ENCODE data around the gene C14orf132. TPM values are rescaled to one million over a fixed set of nuclear protein-coding genes. Genes with fewer than 3 reads are reported as not detected.

The C14orf132 gene
- total RNA-seq, 2 donors from 2014 or later, result 12.3 to 21.9 TPM

GRCh38 chr14:96098999-96099335 lies 59.8 kb downstream of the C14orf132 start:
- Mint-ChIP-seq H3K27me3 (ENCODE audit: insufficient read depth) (no peaks in the 10 kb centered on the region), H3K4me3 (no peak overlapping the region), H3K9me3 (no peaks in the 10 kb centered on the region), H3K36me3 (ENCODE audit: low read depth) (no peaks in the 10 kb centered on the region), H3K4me1 (peaks cover 2% of the 10 kb centered on the region), H3K27ac (no peak overlapping the region)
- Histone ChIP-seq H3K4me3 (ENCODE audit: low read length) (no peak overlapping the region), H3K4me1 (ENCODE audit: control insufficient read depth, insufficient read depth, low read length) (no peaks in the 10 kb centered on the region), H3K27me3 (ENCODE audit: control insufficient read depth, insufficient read depth, low read length, poor library complexity, severe bottlenecking) (no peaks in the 10 kb centered on the region), H3K9ac (ENCODE audit: extremely low read depth, low read length, poor library complexity, severe bottlenecking) (no peak overlapping the region), H3K36me3 (ENCODE audit: control insufficient read depth, insufficient read depth, low read length) (no peaks in the 10 kb centered on the region), H3K27ac (ENCODE audit: low read depth, low read length) (no peak overlapping the region), H3K9me3 (ENCODE audit: control insufficient read depth, low read length) (no peaks in the 10 kb centered on the region)
- no peak for TF ChIP-seq CTCF (conservative IDR thresholded peaks at IDR 0.05)
- no peak for DNase-seq

GRCh38 chr14:96100161-96101064 lies 61.3 kb downstream of the C14orf132 start:
- Mint-ChIP-seq H3K36me3 (ENCODE audit: low read depth) (no peaks in the 10 kb centered on the region), H3K27ac (no peak overlapping the region), H3K9me3 (no peaks in the 10 kb centered on the region), H3K27me3 (ENCODE audit: insufficient read depth) (no peaks in the 10 kb centered on the region), H3K4me3 (no peak overlapping the region), H3K4me1 (peaks cover 2% of the 10 kb centered on the region)
- Histone ChIP-seq H3K27me3 (ENCODE audit: control insufficient read depth, insufficient read depth, low read length, poor library complexity, severe bottlenecking) (no peaks in the 10 kb centered on the region), H3K36me3 (ENCODE audit: control insufficient read depth, insufficient read depth, low read length) (no peaks in the 10 kb centered on the region), H3K27ac (ENCODE audit: low read depth, low read length) (no peak overlapping the region), H3K4me1 (ENCODE audit: control insufficient read depth, insufficient read depth, low read length) (no peaks in the 10 kb centered on the region), H3K9ac (ENCODE audit: extremely low read depth, low read length, poor library complexity, severe bottlenecking) (no peak overlapping the region), H3K9me3 (ENCODE audit: control insufficient read depth, low read length) (no peaks in the 10 kb centered on the region), H3K4me3 (ENCODE audit: low read length) (no peak overlapping the region)
- peak; percentile 96 for DNase-seq
- TF ChIP-seq CTCF (conservative IDR thresholded peaks at IDR 0.05), result peak; percentile 98
- WGBS, 2 experiments (ENCODE audit: insufficient coverage in 1 of 2, insufficient read length in 1 of 2), result 44 to 74% methylated on average over 8 to 22 of the region's 22 CpGs

- Mint-ChIP-seq H3K36me3 (ENCODE audit: low read depth) (no peaks in the 10 kb centered on the region), H3K4me1 (peaks cover 2% of the 10 kb centered on the region), H3K4me3 (no peak overlapping the region), H3K9me3 (no peaks in the 10 kb centered on the region), H3K27ac (no peak overlapping the region), H3K27me3 (ENCODE audit: insufficient read depth) (peaks cover 2% of the 10 kb centered on the region)
- Histone ChIP-seq H3K27ac (ENCODE audit: low read depth, low read length) (no peak overlapping the region), H3K9ac (ENCODE audit: extremely low read depth, low read length, poor library complexity, severe bottlenecking) (no peak overlapping the region), H3K9me3 (ENCODE audit: control insufficient read depth, low read length) (no peaks in the 10 kb centered on the region), H3K36me3 (ENCODE audit: control insufficient read depth, insufficient read depth, low read length) (no peaks in the 10 kb centered on the region), H3K4me3 (ENCODE audit: low read length) (no peak overlapping the region), H3K4me1 (ENCODE audit: control insufficient read depth, insufficient read depth, low read length) (no peaks in the 10 kb centered on the region), H3K27me3 (ENCODE audit: control insufficient read depth, insufficient read depth, low read length, poor library complexity, severe bottlenecking) (no peaks in the 10 kb centered on the region)
- no peak for TF ChIP-seq CTCF (conservative IDR thresholded peaks at IDR 0.05)
- WGBS, 2 experiments (ENCODE audit: insufficient coverage in 1 of 2, insufficient read length in 1 of 2), result 77 to 100% methylated on average over 1 to 3 of the region's 3 CpGs
- DNase-seq, result peak; percentile 19
Measured at GRCh38 chr14:96102081-96102856, 63.1 kb downstream of the C14orf132 start.

All from endodermal cell (in vitro differentiated cells).